WTC11 (cell line): ENCODE measurements around the gene APH1B. TPM values are rescaled to one million over a fixed set of nuclear protein-coding genes. Genes with fewer than 3 reads are reported as not detected.

ENCODE experiments used
- ATAC-seq: fragments of 200-7000 bp; cut with Tn5 transposase; 2 replicates; pipeline ENCODE4 v1.10.0; 2021; ENCODE audit warnings: mild to moderate bottlenecking, moderate library complexity
- CTCF ChIA-PET: fragments of 300-600 bp; sonication (Branson Sonifier 250); formaldehyde crosslinking; loops from one replicate; lab custom pipeline; 2021; ENCODE audit warnings: antibody characterized with exemption; lab: Charles Lee
- POLR2A ChIA-PET: fragments of 350-600 bp; sonication (Branson Sonifier 250); formaldehyde crosslinking; loops from one replicate; lab custom pipeline; 2021; ENCODE audit warnings: antibody characterized with exemption; lab: Charles Lee
- DNase-seq: peaks from one replicate; pipeline ENCODE4 v3.0.0; 2021; ENCODE audit warnings: low spot score
- H3K27ac Mint-ChIP-seq: 2 replicates; pipeline ENCODE4 v1.8.0; 2021; ENCODE audit warnings: mixed read lengths
- H3K27me3 Mint-ChIP-seq: 2 replicates; pipeline ENCODE4 v1.8.0; 2021; ENCODE audit warnings: low read depth, mild to moderate bottlenecking, moderate library complexity, mixed read lengths
- H3K36me3 Mint-ChIP-seq: 2 replicates; pipeline ENCODE4 v1.8.0; 2021; ENCODE audit warnings: mixed read lengths
- H3K4me1 Mint-ChIP-seq: 2 replicates; pipeline ENCODE4 v1.8.0; 2022; ENCODE audit warnings: mixed read lengths
- H3K4me3 Mint-ChIP-seq: 2 replicates; pipeline ENCODE4 v1.8.0; 2021; ENCODE audit warnings: mild to moderate bottlenecking, moderate library complexity, mixed read lengths
- H3K9me3 Mint-ChIP-seq: 2 replicates; pipeline ENCODE4 v1.8.0; 2021; ENCODE audit warnings: mixed read lengths
- AR ChIP-seq: fragments of 250-450 bp; sonication (Bioruptor Pico); IDR thresholded peaks from 2 replicates; pipeline ENCODE4 v1.9.0; 2021; ENCODE audit warnings: mild to moderate bottlenecking
- ATF6 ChIP-seq: sonication (generic); formaldehyde crosslinking; IDR thresholded peaks from 2 replicates; pipeline ENCODE4 v1.8.1; 2023; ENCODE audit warnings: mild to moderate bottlenecking, missing genetic modification reagents
- MAX ChIP-seq: sonication (generic); formaldehyde crosslinking; IDR thresholded peaks from 2 replicates; pipeline ENCODE4 v1.8.0; 2022; ENCODE audit warnings: mild to moderate bottlenecking, missing genetic modification reagents
- MLX ChIP-seq: sonication (generic); formaldehyde crosslinking; IDR thresholded peaks from 2 replicates; pipeline ENCODE4 v1.8.1; 2023; ENCODE audit warnings: mild to moderate bottlenecking, missing genetic modification reagents, moderate library complexity
- NFE2L1 ChIP-seq: sonication (generic); formaldehyde crosslinking; IDR thresholded peaks from 2 replicates; pipeline ENCODE4 v1.8.1; 2023; ENCODE audit warnings: missing genetic modification reagents
- NFYB ChIP-seq: sonication (generic); formaldehyde crosslinking; conservative IDR thresholded peaks from 2 replicates; pipeline ENCODE4 v1.8.0; 2022; ENCODE audit warnings: low read depth, missing genetic modification reagents
- PRDM15 ChIP-seq: sonication (generic); formaldehyde crosslinking; IDR thresholded peaks from 2 replicates; pipeline ENCODE4 v1.8.0; 2022; ENCODE audit warnings: missing genetic modification reagents
- PREB ChIP-seq: sonication (generic); formaldehyde crosslinking; IDR thresholded peaks from 2 replicates; pipeline ENCODE4 v1.8.1; 2022; ENCODE audit warnings: mild to moderate bottlenecking, missing genetic modification reagents, moderate library complexity, borderline replicate concordance
- SOX15 ChIP-seq: fragments of 250-450 bp; sonication (Bioruptor Pico); IDR thresholded peaks from 2 replicates; pipeline ENCODE4 v1.9.0; 2021; ENCODE audit warnings: mild to moderate bottlenecking
- SP1 ChIP-seq: sonication (generic); formaldehyde crosslinking; conservative IDR thresholded peaks from 2 replicates; pipeline ENCODE4 v1.8.1; 2022; ENCODE audit warnings: missing genetic modification reagents
- STAT6 ChIP-seq: sonication (generic); formaldehyde crosslinking; conservative IDR thresholded peaks from 2 replicates; pipeline ENCODE4 v1.8.1; 2023; ENCODE audit warnings: mild to moderate bottlenecking, low read depth, missing genetic modification reagents, moderate library complexity
- TEAD1 ChIP-seq: sonication (generic); formaldehyde crosslinking; IDR thresholded peaks from 2 replicates; pipeline ENCODE4 v1.8.0; 2022; ENCODE audit warnings: mild to moderate bottlenecking, missing genetic modification reagents
- USF1 ChIP-seq: sonication (generic); formaldehyde crosslinking; IDR thresholded peaks from 2 replicates; pipeline ENCODE4 v1.8.0; 2022; ENCODE audit warnings: mild to moderate bottlenecking, missing genetic modification reagents
- total RNA-seq: library from RNA; stranded (reverse); gene quantifications from 3 replicates; pipeline ENCODE4 v1.2.3, GENCODE V29; 2021

APH1B gene
- total RNA-seq, 1 experiment from 2014 or later: 25.0 TPM

GRCh38 chr15:63354821-63355650, 77.6 kb downstream of the APH1B start (continued):
- TF ChIP-seq ATF6 (CRISPR knock-in tag): no peak
- TF ChIP-seq AR: no peak
- no peak for TF ChIP-seq PREB (CRISPR knock-in tag)
- no peak for TF ChIP-seq PRDM15 (CRISPR knock-in tag)

- Mint-ChIP-seq H3K9me3 (peaks cover 7% of the 10 kb centered on the region), H3K4me3 (no peak overlapping the region), H3K27me3 (peaks cover 3% of the 10 kb centered on the region; the same call in 1 of the 2 replicates), H3K27ac (no peak overlapping the region), H3K36me3 (no peaks in the 10 kb centered on the region), H3K4me1 (peaks cover 18% of the 10 kb centered on the region)
- no peak for ATAC-seq
- ChIA-PET CTCF (no interaction called here), POLR2A (no interaction called here)
- no peak for DNase-seq
- TF ChIP-seq MLX (CRISPR knock-in tag) (no peak), SP1 (CRISPR knock-in tag) (no peak), NFE2L1 (CRISPR knock-in tag) (no peak), USF1 (CRISPR knock-in tag) (no peak), NFYB (no peak), SOX15 (no peak), TEAD1 (CRISPR knock-in tag) (no peak), STAT6 (CRISPR knock-in tag) (no peak), ATF6 (CRISPR knock-in tag) (no peak), MAX (CRISPR knock-in tag) (no peak), PRDM15 (CRISPR knock-in tag) (no peak)
These were observed 79.7 kb downstream of the APH1B start for GRCh38 chr15:63357061-63357460.
